LNCaP clone FGC (cell line): ENCODE measurements around the gene CITED1.

Experiments used
- DNase-seq: peaks from one replicate; pipeline ENCODE4 v3.0.0-alpha.2; 2011; ENCODE audit warnings: low read depth
- H3K4me3 ChIP-seq: 2 replicates; pipeline ENCODE4 v1.5.1; 2011; ENCODE audit warnings: mild to moderate bottlenecking, low read depth, low read length, control low read depth
- TF ChIP-seq, protein P1 (sequence below): IDR thresholded peaks from 2 replicates; pipeline ENCODE4 v1.5.1; 2012; ENCODE audit warnings: mild to moderate bottlenecking; ENCODE audit not compliant: control insufficient read depth, insufficient read depth; ENCODE audit errors: extremely low read depth

CITED1 gene

DNA sequence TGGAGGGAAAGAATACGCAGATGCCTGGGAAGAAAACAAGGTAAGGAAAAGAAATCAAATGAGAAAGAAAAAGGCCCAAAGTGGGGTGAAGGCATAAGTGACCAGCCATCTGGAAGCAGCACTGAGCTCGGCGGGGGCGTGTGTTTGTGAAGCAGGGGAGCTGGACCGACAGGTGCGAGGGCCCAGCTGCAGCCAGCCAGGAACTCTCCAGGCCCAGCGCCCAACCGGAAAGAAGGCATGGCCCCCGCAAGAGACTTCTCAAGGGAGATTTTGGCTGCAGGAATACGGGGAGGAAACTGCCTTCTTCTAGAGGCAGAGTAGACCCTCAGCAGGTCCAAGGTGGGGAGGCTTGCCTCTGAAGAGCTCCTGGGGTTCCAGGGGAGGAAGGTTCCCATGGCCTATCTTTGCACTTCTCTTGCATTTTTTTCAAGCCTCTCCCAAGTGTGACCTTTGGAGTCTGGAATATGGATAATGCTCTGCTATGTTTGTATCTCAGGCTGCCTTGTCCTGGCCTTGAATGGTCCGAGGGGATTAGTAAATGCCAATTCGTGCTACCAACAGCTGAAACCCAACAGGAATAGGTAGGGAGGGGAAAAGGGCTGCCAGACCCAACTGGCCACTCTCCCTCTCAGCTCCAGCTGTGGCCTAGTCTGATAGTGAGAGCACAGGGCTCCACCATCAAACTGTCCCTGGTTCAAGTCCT is 10.8 kb upstream of the CITED1 start:
- TF ChIP-seq, protein P1, sequence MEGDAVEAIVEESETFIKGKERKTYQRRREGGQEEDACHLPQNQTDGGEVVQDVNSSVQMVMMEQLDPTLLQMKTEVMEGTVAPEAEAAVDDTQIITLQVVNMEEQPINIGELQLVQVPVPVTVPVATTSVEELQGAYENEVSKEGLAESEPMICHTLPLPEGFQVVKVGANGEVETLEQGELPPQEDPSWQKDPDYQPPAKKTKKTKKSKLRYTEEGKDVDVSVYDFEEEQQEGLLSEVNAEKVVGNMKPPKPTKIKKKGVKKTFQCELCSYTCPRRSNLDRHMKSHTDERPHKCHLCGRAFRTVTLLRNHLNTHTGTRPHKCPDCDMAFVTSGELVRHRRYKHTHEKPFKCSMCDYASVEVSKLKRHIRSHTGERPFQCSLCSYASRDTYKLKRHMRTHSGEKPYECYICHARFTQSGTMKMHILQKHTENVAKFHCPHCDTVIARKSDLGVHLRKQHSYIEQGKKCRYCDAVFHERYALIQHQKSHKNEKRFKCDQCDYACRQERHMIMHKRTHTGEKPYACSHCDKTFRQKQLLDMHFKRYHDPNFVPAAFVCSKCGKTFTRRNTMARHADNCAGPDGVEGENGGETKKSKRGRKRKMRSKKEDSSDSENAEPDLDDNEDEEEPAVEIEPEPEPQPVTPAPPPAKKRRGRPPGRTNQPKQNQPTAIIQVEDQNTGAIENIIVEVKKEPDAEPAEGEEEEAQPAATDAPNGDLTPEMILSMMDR = no peak
- H3K4me3 ChIP-seq = no peak overlapping the region
- DNase-seq = no peak

DNA sequence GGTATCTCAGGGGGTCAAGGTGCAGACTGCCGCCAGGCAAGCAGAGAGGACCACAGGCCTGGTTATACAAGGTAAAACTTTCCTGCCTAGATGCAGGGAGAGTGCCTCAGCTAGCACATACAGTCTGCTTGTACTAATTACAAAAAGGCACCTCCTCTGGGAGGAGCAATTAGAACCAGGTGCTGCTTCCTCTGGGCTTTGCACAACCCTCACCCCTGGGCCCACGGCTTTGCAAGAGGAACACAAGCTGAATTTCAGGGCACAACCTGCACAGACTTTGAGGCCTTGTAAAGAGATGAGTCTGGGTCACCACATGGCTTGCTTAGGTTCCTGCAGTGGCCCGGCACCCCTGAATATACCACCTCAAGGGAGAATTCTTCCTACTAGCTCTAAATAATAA is 9.2 kb upstream of the CITED1 start:
- no peak for DNase-seq
- H3K4me3 ChIP-seq = no peak overlapping the region
- TF ChIP-seq, protein P1 = no peak

DNA sequence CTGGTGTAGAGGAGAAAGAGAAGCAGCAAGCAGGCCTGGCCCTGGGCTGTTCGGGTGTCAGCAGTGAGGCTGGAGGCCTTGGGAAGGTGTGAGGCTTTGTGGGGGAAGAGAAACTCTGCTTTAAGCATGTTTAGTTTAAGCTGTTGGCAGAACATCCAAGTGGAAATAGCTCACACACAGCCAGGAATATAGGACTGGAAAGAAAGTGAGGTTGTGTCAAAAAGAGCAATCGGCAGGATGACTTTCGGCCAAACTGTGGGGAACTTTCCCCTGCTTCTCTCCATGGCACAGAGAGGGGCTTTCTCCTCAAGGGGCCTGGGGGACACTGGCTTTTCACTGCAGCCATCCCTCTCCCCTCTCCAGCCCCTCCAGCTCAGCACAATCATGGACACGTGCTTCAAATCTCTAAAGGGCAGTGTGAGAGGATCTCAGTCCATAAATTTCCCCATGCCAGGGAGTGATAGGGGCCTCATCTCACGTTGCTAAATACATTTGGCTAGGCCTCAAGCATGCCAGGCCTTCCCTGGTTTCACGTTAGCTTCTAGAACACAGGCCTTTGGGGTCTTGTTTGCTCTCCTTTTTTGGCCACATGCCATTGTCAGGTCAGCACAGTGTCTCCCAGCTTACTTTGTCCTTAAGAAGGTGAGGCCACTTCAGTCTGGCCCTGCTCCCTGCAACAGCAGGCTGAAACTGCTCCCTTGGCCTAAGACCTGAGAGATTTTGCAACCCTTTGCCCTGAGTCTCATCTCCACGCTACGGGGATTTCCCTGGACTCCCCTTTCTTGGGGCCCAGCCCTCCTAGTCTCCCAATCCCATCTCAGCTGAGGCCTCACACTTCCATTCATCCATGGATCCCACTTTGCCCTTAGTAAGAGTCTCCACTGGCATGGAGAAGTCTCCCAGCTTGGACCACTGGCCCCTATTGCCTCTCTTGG is 8.3 kb upstream of the CITED1 start:
- TF ChIP-seq, protein P1 = no peak
- H3K4me3 ChIP-seq = no peak overlapping the region
- no peak for DNase-seq

DNA sequence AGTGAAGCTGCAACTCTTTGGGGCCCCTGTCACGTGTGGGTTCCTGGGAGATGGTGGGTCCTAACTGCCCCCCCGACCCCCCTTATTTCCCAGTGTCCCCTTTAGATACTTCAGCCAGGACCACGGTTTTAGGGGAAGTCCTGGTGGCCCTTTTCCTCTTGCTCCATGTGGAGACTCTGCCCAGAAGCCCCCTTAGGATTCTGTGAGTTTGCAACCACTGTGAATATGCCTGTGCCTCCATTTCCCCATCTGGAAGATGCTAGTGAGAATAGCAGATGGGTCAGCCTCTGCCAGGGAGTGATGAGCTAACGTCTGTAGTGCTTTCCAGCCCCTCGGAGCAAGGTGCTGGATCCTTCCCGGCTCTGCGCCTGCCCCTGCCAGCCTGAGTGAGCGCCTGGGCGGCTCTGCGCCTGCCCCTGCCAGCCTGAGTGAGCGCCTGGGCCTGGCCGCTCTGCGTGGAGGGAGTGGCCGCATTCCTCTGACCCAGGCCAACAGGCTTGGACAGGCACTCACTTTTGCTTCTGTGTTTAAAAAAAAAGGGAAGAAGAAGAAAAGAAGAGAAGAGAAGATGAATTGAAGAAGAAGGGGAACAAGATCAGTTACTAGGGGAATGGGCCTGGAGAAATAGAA is 6.7 kb upstream of the CITED1 start:
- DNase-seq = no peak
- no peak overlapping the region for H3K4me3 ChIP-seq
- TF ChIP-seq, protein P1 = no peak

DNA sequence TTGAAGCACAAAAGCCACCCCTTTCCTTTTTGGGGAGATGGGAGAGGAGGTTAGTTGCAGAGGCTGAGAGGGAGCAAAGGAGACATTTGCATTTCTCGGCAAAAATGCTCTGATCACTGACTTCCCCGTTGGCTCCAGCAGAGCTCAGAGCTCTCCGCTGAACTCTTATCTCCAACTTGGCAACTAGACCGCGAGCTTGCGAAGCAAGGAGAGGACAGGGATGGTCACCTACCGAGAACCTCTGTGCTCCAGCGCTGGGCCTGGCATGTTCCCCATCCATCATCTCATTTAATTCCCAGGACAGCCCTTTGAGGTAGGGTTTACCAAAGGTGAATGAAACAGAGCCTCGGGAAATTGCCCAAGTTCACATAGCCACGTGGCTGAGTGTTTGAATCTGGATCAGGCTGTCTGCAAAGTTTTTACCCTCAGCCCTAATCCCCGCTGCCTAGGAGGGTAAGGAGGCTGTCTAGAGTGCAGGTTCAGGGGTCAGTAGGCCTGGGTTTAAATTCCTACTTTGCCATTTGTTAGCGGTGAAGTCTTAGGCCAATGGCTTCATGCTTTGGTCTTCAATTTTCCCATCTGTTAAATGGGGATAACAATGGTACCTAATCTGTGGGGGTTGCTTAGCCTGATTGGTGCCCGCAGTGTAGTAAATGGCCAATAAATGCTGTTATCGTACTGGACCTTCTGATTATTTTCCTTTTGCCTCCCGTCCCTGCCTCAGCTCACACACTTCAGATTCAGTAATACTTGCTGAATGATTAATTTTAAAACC is 3.8 kb upstream of the CITED1 start:
- no peak for DNase-seq
- TF ChIP-seq, protein P1 = no peak
- H3K4me3 ChIP-seq = no peak overlapping the region; the same call in 1 of the 2 replicates

DNA sequence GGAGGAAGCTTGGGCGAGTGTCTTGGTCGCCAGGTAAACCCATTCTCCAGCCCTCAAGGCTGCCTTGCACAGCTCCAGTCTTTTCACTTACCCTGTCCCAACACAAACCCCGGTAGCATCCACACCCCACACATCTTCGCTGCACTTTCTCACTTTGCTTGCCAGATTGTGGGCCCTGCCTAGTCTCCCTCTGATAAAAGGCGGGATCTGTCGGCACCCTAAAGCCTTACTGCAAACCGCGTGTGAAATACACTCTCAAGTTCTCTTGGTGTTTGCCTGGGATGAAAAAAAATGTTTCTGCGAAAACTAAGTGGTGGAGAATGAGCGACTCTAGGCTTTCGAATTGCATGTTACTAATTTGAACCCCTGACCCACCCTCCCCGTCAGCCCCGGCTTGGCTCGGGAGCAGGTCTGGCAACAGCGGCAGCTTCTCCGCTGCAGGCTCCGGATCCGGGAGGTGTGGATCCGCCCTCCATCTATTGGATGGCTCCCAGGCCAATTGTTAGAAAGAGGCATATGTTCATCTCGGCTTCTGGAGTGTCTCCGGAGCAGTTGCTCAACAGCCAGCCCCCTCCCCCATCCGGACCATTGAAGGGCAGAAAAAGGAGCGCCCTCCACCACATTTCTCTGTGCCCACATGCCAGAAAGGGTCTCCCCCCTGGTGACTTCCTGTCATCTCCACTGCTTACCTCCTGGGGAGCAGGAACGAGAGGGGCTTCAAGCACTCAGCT is 3.0 kb upstream of the CITED1 start:
- no peak for DNase-seq
- TF ChIP-seq, protein P1 = no peak
- no peak overlapping the region; the same call in 1 of the 2 replicates for H3K4me3 ChIP-seq
